Colon (tissue), 2 donors: ENCODE data around the gene FETUB.

Experiments used
- FAIRE-seq: peaks from 2 replicates; lab custom pipeline; 2012; peaks lifted over from hg19 to GRCh38; lab: Jason Lieb, UNC
- donor health status: control.
- donor health status: control.

Gene FETUB, protein sequence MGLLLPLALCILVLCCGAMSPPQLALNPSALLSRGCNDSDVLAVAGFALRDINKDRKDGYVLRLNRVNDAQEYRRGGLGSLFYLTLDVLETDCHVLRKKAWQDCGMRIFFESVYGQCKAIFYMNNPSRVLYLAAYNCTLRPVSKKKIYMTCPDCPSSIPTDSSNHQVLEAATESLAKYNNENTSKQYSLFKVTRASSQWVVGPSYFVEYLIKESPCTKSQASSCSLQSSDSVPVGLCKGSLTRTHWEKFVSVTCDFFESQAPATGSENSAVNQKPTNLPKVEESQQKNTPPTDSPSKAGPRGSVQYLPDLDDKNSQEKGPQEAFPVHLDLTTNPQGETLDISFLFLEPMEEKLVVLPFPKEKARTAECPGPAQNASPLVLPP

DNA sequence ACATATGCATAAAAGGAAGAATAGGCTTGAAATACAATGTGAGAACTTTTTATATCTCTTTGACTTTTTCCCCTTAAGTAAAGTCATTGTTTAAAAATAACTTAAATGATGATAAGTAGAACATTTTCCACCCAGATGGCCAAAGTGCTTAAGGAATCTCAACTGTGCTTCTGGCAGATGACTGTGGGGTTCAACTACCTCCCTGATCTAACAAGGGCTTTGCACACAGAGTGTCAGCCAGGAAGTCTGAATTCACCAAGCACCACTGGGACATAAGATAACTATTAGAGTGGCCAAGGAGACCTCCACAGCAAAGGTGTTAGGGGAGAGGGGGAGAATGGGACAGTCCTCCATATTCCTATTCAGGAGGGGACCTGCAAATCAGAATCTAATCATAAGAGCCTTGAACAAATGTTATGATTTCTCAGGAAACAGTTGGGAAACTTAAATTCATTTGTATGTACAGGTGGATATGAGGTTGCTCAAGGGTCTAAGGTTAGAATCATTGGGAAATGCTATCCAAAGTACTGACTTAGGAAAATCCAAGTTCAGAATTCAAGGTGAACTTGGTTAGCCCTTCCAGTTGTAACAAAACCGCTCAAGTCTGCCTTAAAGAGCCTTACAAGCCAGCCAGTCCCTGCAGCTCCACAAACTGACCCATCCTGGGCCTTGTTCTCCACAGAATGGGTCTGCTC, at the start of gene FETUB:
Gene FETUB (plus strand): TSS at position 622 of the 695 bp plus-strand sequence. CDS start 62 bp downstream, at position 684.
- FAIRE-seq, result no peak

DNA sequence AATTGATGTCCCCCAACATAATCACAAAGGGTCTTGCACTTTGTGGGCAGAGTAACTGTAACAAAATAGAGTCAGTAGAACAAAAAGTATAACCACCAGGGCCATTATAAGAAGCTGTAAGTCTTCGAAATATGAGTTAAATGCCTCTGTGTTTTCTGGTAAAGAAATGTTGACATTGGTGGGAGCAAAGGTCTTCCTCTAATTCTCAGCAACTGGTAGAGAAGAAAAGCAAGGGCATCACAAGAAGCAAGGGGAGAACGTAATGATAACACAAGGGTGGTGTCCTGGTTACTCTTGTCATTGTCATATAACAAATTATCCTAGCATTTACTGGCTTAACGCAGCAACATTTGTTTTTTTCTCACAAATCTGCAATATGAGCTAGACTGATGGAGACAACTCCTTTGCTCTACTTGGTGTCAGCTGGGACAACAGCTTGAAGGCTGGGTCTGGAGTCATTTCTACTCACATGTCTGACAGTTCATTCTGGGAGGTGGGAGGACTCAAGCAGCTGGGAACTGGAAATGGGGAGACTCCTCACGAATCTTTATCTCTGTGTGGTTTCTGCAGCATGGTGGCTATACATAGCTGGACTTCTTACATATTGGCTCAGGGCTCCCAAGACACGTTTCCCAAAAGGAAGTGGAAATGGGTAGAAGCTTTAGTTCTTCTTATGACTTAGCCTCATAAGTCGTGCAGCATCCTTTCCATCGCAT, 49.5 kb upstream of the FETUB start:
- FAIRE-seq, result no peak

DNA sequence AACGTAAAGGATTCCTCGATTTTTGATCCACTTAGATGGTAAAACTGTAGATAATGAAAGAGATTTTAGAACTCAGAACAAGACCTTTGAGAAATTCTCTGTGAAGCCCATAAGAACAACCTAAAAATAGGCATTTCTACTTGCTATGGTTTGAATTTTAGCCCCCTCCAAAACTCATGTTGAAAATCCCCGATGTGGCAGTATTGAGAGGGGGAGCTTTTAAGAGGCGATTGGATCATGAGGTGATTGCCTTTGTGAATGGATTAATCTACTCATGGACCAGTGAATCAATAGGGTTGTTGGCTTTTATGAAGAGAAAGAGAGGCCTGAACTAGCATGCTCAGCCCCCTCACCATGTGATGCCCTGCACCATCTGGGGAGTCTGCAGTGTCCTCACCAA, 47.5 kb upstream of the FETUB start:
- FAIRE-seq, result no peak

DNA sequence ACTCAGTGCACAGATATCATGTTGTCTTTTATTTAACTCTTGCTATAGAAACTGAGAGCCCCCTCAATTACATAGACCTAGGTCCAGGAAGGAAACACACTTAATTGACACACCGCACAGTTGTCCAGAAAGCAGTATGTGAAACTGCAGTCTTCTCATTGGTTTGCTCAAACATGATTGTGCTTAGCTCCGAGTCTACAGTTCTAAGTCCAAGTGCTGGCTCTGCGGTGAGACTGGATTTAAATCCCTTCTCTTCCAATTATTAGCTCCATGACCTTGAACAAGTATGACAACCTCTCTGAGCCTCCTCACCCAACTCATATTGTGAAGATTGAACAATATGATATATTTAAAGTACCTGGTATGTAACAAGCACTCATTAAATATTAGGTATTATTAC, 46.3 kb upstream of the FETUB start:
- no peak for FAIRE-seq

DNA sequence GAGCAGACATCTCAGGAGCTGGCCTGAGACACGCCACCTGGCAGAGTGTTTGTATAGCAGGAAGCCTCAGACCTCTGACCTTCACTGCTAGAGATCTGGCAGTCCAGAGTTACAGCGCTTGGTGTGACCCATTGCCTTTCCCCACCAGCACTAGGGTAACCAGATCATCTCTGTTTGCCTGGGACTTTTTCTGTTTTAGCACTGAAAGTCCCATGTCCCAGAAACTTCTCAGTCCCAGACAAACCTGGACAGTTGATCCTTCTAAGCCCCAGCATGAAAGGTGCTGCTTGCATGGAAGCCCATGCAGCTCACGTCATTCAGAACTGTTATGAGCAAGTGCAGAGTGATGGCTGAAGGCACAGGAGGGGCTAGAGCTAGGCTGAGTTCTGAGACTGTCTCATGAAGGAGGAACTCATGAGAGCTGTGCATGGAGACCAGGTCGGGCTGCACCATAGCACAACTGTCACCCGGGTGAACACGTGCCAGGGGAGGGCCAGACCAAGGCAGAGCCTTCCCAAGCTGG, 45.5 kb upstream of the FETUB start:
- FAIRE-seq, result no peak

DNA sequence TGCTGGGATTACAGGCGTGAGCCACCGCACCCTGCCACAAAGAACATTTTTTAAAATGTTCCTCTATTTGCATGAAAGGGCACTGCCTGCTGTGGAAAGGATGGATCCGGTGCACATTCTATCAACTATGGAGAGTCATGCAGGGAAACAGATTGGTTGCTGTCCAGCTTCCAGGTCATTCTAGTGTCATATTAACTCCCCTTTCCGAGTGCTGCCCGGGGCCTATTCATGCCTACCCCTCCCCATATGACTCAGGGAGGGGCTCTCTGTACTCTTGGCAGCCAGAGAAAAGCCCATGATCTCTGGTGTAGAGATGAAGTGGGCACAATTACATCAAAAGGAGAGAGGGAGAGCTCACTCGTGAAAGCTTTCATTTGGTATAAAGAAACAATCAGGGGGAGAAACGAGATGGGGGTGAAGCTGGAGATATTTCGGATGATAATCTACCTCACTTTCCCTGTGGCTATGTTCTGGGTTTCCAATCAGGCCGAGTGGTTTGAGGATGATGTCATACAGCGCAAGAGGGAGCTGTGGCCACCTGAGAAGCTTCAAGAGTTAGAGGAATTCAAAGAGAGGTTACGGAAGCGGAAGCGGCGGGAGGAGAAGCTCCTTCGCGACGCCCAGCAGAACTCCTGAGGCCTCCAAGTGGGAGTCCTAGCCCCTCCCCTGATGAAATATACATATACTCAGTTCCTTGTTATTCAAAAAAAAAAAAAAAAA, 43.5 kb upstream of the FETUB start:
- no peak for FAIRE-seq

DNA sequence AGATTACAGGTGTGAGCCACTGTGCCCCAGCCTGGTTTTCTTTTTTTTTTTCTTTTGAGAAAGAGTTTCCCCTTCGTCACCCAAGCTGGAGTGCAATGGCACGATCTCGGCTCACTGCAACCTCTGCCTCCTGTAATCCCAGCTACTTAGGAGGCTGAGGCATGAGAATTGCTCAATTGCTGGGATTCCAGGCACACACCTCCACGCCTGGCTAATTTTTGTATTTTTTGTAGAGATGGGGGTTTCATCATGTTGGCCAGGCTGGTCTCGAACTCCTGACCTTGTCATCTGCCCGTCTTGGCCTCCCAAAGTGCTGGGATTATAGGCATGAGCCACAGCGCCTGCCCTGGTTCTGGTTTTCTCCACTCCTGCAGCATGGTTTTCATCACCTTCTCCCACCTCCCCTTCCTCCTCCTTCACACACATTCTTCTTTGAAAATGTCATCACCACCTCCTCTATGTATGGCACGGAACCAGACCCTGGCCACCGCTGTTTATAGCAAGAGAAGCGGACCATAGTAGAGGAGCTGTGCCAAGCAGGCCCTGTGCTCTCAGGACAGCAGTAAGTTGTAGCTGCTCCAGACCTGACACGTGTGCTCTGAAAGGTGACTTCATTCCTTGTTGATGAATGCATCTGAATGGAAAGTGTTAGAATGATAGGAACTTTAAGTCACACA, 42.0 kb upstream of the FETUB start:
- no peak for FAIRE-seq

DNA sequence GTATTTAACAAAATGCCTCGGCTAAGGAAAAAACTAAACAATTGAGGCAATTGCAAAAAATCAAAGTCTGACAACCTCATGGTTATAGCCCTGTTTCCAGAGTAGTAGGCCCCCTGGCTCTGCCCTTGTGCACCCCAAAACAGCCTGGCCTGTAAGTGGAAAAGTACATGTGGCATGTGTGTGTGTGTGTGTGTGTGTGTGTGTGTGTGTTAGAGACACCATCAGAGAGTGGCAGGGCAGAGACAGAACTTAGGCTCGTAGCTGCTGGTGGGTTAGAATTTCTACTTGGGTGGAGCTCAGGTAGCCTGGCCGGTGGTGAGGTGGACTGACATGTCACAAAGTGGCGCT, 41.4 kb upstream of the FETUB start:
- FAIRE-seq, result no peak

DNA sequence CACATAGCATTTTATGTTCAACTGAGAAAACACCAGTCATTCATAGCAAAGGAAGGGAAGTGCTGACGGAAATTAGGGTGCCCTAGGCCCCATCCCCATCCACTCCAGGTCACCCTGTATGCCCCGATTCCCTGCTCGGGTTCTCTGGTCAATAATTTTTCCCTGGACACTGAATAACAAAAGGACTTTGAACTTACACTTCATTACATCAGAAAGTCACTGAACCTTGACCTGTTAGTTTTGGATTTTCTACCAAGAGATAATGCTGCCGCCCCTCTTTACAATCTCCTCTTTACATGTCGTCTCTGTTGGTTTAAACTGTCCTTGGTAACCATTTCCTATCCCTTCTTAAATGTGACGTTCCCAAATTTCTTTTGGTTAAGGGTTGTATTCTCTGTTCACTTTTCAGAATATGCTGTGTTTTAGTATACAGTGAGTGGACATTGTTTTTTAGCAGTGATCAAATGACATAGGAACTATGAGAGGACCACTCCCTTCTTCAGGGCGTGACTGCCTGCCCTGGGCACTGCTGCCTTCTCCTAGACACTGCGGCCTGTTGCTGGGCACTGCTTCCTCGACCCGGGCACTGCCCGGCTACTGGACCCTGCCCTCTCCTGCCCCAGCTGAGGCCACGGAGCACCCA, 40.9 kb upstream of the FETUB start:
- no peak for FAIRE-seq

DNA sequence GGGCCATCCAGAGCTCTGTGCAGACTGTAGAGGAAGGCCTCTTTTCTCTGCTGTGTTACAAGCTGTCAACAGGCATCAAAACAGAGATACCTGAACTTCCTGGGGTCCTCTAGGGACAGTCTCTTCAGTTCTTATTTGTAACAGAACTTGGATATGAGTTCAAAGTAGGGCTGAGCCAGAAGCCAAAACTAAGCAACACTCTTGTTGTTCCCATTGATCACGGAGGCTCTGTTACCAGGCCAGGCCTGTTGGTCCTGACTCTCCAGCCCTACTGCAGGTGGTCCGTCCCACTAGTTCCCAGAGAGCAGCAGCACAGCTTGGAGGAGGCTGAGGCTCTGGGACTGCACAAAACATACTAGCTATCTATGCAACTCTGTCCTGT, 40.4 kb upstream of the FETUB start:
- no peak for FAIRE-seq

DNA sequence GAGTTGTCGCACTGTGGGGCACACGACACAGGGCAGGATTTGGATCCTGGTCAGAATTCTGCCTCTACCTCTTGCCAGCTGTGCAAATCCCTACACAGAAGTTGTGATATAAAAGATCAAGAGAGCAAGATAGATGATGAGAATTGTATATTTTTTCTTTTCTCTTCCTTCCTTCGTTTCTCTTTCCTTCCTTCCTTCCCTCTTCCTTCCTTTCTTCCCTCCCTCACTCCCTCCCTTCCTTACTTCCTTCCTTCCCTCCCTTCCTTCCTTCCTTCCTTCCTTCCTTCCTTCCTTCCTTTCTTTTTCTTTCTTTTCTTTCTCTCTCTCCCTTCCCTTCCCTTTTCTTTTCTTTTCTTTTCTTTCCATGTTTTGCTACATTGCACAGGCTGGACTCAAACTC, 39.3 kb upstream of the FETUB start:
- FAIRE-seq, result no peak

DNA sequence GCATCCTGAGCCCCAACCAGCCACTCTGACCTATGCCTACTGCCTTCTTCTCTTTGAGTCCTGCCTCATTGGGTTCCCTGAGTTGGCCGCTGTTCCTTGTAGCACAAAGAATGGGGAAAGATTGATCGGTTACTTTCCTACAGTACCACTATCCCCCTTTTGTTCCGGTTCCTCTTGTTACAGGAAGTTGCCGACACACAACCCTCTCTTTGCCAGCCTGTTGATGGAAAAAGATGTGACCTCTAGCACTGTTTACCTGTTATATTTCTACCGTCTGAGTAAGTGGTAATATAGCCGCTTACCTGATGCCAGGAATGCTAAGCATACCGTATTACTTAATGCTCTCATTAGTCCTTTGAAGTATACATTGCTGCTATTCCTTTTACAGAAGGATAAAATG, 37.0 kb upstream of the FETUB start:
- no peak for FAIRE-seq

DNA sequence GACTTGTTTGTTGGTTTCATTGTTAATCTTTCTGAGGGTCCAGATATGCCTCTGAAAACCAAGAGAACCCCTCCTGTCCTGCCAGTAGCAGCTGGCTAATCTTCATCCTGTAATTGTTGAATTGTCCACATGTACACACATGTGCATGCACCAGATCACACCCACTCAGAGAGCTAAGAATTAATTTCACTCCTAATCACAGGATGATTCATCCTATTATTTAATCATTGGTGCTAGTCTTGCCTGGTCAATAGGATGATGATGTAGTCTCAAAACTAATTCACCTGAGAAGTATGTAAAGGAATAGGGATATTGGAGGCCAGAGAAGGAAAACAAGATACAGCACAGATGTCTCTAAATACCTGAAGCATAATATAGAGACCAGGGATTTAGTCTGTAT, 35.1 kb upstream of the FETUB start:
- no peak for FAIRE-seq

DNA sequence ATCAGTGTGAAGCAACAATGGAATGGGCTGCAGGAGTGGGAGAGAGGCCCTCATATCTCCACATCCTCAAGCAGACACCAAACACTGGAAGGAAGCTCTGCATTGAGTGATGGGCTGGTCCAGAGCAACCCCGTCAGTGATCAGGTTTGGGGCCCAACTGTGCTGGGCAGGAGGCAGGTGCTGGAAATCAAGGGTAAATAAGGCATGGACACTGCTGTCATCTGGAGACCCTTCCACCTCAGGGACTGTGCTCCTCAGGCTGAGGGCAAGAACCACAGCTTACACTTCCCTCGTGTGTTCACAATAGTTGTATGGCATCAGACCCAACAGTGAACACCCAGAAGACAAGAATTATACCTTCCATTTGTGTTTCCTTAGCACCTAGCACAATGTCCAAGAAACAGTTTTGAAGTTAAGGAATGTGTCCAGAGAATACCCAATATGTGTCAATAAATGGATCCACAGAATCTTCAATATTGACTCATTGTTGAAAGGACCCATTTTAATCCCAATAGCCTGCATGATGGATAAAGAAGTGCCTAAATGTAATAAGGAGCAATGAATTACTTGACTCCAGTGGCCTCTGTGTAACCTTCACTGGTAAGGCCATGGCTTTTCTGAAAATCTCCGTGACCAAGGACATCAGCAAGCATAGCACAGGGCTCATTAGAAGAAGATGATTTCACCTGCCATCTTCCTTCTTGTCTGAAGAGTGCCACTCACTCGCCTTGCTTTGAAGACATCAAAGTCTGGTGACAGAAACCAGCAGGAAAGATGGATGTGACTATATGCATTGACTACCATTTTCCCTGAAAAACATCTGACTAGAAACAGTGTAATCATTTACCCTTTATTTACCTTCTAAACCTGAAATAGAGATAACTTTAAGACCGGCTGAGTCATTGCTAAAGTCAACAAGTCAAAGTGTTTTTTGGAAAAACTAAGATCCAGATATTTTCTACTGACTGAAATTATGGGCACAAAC, 34.3 kb upstream of the FETUB start:
- FAIRE-seq, result no peak

DNA sequence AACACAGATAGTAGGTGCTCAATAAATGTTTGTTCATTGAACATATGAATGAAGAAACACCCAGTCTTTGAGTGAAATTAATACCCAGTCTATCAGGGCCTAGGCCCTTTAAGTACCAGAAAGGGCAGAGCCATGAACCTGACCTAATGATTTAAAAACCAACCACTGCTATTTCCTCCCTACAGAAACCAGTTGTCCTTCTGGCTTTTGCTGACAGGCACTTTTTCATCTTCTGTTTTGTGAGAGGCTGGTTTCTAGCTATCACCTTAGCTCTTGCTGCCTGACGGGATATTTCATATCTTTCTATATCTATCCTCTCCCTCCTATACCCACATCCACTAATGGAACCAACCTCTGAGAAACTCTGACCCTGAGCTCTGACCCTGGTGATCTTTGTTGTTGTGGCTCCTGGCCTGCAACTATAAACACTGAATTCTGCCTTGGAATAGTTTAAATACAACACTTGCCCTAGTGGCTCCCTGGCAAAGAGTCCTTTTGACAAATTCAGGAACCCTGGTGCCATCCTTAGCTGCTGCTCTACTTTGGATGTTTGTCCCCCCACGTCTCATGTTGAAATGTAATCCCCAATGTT, 31.5 kb upstream of the FETUB start:
- no peak for FAIRE-seq

DNA sequence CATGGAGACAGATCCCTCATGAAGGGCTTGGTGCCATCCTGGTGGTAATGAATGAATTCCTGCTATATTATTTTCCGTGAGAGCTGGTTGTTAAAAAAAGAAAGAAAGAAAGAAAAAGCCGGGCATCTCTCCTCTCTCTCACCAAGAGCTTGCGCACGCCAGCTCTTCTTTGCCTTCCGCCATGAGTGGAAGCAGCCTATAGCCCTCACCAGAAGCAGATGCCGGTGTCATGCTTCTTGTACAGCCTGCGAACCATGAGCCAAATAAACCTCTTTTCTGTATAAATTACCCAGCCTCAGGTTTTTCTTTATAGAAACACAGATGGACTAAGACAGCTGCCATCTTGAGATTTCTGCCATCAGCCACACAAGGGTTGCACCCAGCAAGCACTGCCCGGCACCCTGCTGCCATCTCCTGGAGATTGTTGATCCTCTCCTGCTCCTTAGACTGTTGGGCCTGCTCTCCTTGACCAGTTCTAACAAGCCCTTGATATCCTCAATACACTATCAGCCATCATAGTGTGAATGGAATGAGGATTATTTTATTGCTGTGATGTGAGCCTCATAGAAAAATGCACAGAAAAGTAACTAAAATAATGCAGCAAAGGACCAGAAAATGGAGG, 30.8 kb upstream of the FETUB start:
- no peak for FAIRE-seq

DNA sequence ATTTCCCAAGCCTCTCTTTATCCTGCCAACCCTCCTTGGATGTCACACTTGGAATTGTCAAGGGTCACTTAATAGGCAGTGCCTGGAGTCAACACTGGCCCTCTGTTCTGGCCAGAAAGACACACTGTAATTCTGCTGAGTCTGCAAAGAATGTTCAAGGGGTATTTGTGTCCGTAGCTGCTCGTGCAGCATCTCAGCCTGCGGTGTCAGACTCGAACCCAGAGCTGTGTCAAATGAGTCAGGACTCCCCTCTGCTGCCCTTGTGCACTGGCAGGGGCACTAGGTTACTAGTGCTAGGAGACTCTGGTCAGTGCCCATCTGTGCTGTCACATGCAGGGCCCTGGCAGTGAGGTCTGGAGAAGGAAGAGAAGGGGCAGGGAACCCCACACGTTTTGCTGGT, 28.1 kb upstream of the FETUB start:
- FAIRE-seq, result no peak

DNA sequence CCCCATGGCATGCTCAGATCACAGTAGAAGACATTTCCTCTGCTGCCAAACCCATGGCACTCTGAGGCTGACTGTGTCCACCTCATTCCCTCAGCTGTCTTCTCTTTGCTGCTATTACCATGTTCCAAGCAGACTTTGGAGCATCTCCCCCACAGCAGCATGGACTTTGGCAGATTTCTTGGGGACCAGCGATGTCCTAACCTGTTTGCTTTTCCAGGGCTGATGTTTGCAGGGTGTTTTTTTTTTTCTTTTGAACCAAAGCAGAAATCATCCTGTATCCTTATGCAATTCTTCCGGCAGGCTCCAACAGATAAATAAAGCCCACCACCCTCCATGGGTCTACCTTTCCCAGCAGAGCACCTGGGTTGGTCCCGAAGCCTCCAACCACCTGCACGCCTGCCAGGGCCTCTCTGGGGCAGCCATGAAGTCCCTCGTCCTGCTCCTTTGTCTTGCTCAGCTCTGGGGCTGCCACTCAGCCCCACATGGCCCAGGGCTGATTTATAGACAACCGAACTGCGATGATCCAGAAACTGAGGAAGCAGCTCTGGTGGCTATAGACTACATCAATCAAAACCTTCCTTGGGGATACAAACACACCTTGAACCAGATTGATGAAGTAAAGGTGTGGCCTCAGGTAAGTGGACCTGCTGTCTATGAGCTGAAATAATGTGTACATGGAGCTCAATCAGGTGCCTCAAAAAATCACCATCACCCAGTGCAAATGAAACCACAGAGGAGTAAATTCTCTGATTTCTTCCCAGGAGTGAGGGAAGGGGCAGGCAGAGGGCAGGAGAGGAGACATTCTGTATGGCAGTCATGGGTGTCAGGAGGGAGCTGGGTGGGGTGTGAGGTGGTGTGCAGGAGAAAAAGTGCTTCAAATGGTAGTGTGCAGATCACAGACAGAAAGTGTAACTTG, 27.2 kb upstream of the FETUB start, which contains the start of gene AHSG:
Gene AHSG (plus strand): TSS at position 340 of the 916 bp plus-strand sequence. CDS start 82 bp downstream, at position 422.
- FAIRE-seq, result no peak
